Pons (tissue), 1 donor: ENCODE data around the gene MBD4.
"Not testable (repeated sequence)": the region's sequence is repeated elsewhere in the genome, so short reads cannot be mapped to it uniquely, and the experiment has no call there.

ENCODE experiments used
- DNase-seq: peaks from one replicate; pipeline ENCODE4 v3.0.0-alpha.2; 2016; ENCODE audit warnings: low spot score

MBD4 gene

DNA sequence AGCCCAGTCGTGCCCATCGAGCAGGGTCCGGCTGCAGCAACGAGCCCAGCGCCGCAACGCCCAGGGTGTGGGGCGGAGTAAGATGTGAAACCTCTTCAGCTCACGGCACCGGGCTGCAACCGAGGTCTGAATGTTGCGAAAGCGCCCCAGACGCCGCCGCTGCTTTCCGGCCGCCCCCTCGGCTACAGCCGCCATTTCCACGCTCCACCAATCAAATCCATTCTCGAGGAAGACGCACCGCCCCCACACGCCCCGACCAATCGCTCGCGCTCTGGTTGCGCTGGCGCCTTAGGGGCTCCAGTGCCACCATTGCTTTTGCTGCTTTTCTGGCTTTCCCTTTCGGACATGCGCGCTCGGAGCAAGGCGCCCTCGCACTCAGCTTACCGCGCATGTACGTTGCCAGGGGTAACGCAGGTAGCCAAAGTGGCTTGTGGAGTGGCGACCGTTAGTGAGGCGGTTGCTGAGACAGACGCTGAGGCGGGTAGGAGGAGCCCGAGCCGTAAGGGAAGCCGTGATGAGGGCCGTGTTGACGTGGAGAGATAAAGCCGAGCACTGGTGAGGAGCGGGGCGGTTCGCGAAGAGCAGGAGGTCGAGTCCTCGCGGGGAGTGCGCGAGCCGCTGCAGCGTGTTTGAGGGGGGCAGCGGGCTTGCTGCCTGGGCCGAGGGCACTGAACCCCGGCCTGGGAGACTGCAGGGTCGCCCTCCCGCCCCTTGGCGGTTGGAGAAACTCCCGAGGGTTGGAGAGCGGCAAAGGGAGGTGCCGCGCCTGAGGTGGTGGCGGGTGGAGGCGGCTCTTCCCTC is at the start of gene MBD4, which contains the start of gene IFT122:
MBD4 (minus strand) TSS at position 132 of the 801 bp plus-strand sequence; CDS start at position 17, 115 bp downstream.
IFT122 (plus strand) TSS at position 408 of the 801 bp plus-strand sequence; CDS start at position 515, 107 bp downstream.
- peak; percentile 98 for DNase-seq

GRCh38 chr3:129489258-129489657 is 49.5 kb upstream of the MBD4 start:
- not testable (repeated sequence) for DNase-seq

- DNase-seq = not testable (repeated sequence)
Observed at GRCh38 chr3:129487868-129488335, 48.2 kb upstream of the MBD4 start.

GRCh38 chr3:129487183-129487867 is 47.6 kb upstream of the MBD4 start:
- no peak for DNase-seq

GRCh38 chr3:129486664-129487035 is 46.9 kb upstream of the MBD4 start:
- DNase-seq = no peak

GRCh38 chr3:129485721-129486663 is 46.2 kb upstream of the MBD4 start:
- DNase-seq = peak; percentile 83

DNA sequence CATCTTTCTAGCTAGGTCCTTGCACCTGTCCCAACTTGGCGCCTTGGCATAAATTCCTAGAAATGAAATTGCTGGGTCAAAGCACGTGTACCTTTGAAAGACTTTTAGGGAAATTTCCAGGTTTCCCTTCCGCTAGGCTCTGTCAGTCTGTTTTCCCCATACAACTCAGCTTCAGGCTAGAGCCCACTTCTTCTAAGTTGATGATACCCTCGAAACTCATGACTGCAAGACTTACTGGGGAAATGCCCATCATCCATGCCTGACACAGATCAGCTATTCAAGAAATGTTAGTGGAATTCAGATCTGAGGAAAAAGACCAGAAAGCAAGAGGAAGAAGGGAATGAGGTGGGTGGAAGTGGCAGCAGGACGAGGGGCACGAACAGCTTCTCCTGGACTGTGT is 45.4 kb upstream of the MBD4 start:
- DNase-seq = not testable (repeated sequence)

GRCh38 chr3:129483870-129484269 is 44.1 kb upstream of the MBD4 start:
- DNase-seq = no peak

DNA sequence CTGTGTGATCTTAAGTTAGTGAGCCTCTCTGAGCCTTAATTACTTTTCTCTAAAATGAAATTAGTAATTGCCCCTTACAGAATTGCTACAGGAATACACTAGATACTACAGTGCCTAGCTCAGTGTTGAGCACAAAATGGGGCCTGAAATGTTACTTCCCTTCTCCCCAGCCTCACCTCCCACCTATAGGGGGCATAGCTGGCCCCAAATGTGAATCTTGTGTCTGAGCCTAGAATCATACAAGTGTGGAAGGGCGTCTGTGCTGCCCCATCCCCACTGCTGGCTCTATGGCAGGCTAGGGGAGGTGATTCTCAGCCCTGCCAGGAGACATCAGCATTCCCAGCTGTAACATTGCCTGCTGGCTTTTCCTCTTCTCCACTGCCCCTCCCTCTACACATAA is 43.0 kb upstream of the MBD4 start:
- no peak for DNase-seq

DNA sequence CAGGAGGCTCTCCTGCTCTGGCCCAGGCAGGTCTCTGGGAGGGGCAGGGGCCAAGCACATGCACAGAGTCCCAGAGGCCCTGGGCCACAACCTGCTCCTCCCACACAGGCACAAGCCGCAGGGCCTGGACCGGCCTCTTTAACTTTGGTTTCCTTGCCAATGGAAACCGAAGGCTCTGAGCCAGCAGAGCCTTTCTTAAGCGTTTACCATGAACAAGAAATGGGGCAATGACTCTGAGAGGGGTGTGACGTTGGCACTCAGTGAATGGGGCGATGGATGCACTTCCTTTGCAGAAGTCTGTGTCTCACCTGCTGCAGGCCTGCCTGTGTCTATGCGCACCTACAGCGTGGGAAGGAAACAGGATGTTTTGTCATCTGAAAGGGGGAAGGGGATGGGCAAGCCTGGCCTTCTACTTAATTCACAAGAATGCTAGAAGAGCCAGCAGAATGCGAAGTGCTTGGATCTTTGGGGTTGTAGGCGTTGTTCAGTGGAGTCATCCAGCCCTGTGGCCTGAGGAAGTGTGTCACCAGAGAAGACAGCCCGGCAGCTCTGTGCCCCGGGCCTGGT is 42.1 kb upstream of the MBD4 start:
- DNase-seq = peak; percentile 48

DNA sequence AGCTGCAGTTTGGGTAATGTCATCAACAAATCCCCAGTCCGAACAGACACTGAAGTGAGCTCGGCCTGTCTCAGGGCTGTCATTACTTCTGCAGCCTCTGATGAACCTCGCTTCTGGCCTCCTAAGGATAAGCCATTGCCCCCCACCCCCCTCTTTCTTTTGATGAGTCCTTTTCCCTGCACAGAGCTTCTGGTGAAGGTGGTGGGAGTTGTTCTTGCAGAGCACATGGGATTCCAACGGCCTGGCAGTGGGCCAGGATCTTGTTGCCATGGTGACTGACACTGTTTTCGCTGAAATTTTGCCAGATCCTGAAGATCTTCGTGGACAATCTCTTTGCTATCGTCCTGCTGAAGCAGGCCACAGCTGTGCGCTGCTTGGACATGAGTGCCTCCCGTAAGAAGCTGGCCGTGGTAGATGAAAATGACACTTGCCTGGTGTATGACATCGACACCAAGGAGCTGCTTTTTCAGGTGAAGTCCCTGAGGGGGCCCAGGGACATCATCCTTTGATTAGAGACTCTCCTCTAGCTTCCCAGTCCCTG is 41.5 kb upstream of the MBD4 start:
- not testable (repeated sequence) for DNase-seq

GRCh38 chr3:129476586-129476985 is 36.8 kb upstream of the MBD4 start:
- no peak for DNase-seq

- no peak for DNase-seq
Observed at GRCh38 chr3:129475863-129476262, 36.1 kb upstream of the MBD4 start.

DNA sequence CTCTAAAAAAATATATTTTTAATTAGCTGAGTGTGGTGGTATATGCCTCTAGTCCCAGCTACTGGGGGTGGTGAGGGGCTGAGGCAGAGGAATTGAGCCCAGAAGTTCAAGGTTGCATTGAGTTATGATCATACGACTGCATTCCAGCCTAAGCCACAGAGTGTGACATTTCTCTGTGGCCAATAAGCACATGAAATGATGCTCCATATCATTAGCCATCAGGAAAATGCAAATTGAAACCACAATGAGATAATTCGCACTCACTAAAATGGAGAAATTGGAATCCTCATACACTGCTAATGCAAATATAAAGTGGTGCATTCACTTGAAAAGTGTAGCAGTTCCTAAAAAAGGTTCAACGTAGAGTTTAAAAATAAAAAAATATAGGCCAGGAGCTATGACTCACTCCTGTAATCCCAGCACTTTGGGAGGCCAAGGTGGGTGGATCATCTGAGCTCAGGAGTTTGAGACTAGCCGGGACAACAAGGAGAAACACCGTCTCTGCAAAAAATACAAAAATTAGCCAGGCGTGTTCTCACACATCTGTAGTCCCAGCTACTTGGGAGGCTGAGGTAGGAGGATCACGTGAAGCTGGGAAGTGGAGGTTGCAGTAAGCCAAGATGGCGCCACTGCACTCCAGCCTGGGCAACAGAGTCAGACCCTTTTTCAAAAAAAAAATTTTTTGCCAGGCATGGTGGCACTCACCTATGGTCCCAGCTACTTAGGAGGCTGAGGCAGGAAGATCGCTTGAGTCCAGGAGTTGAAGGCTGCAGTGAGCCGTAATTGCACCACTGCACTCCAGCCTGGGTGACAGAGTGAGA is 35.4 kb upstream of the MBD4 start:
- no peak for DNase-seq

DNA sequence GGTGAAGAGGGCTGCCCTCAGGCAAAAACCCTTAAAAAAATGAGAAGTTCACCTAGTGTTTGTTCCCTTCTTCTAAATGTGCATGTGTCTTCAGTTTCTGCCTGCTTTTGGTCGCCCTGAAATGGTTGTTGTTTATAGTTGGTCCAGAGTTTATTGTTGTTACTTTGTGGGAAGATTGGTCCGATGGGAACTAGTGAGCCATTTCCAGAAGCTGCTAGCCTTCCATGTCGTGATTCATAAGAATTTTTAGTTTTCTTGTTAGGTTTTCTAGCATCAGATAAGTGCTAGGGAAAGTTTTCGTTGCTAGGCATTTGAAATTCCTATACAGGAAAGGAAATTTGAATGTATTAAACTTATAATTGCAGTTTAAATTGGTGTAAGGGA is 34.0 kb upstream of the MBD4 start:
- no peak for DNase-seq

- DNase-seq = no peak
Observed at GRCh38 chr3:129473067-129473768, 33.5 kb upstream of the MBD4 start.

DNA sequence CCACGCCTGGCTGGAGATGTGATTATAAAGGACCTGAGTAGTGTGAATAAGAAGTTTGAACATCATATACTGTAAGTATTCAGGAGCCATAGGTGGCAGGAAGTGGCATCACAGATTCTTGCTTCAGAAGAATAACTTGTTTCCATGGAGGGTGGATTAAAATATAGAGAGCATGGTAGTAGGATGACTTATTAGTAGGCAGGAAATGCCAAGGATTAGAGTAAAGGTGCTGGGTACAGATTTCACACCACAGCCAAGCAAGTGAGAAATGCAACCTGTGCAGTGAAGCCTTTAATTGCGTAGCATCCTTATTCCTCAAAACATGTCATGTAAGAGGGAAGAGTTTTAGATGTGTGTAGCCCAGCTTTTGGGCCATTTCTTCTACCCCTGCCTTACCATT is 31.1 kb upstream of the MBD4 start:
- DNase-seq = no peak

GRCh38 chr3:129469026-129469425 is 29.3 kb upstream of the MBD4 start:
- no peak for DNase-seq

DNA sequence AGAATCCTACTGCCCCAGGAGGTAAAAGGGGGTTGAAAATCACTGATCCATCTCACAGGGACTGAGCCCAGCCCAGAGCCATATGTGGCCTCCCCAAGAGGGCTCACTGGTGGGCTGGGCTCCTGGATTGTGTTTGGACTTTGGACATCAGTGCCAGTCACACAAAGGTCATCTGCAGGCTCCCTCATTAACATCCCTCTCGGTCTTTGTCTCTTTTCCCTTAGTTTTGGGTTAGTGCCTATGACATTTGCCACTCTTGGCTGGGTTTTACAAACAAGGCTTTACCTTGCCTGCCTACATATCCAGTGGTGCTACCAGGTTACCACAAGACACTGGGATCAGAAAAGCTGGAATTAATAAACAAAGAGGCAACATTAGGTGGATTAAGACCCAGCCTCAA is 28.2 kb upstream of the MBD4 start:
- no peak for DNase-seq

DNA sequence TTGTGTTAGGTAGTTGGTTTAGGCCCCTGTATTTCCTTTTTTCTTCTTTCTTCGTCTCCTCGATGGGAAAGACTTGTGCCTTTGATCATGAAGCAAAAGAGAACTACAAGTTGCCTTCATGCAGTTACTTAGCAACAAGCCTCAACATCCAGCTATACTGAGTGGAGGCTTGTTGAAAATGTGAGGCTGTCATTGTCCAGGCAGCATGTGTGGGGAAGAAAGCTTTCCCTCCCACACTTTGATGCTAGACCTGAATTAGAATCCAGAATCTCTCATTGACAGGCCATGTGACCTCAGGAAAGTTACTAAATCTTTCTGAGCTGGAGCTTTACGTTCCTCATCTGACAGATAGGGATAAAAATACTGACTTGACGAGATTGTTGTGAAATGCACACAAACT is 24.0 kb upstream of the MBD4 start:
- peak; percentile 59 for DNase-seq
